Measurements from ENCODE around the gene C17orf113.
"Not testable (repeated sequence)": the region's sequence is repeated elsewhere in the genome, so short reads cannot be mapped to it uniquely, and the experiment has no call there.

- not testable (repeated sequence) for TF ChIP-seq CTCF (IDR thresholded peaks at IDR 0.05; ENCODE audit: poor library complexity); EZH2phosphoT487 (IDR thresholded peaks at IDR 0.05; ENCODE audit: low read depth, severe bottlenecking, unreplicated experiment); EZH2 (IDR thresholded peaks at IDR 0.05; ENCODE audit: borderline replicate concordance)
Measured at GRCh38 chr17:42010266-42010680, 40.1 kb downstream of the C17orf113 start.
